ENCODE results near the gene SPOCK2.
"Not testable (repeated sequence)": the region's sequence is repeated elsewhere in the genome, so short reads cannot be mapped to it uniquely, and the experiment has no call there.

The SPOCK2 gene

GRCh38 chr10:72108830-72109635 is 20.7 kb upstream of the SPOCK2 start:
- intact Hi-C loops (cut with DNase I), result no loop called here
- DNase-seq, result no peak

GRCh38 chr10:72108004-72108370 is 19.6 kb upstream of the SPOCK2 start:
- intact Hi-C loops (cut with DNase I); DNase-seq: not testable (repeated sequence)

- DNase-seq, result no peak
- intact Hi-C loops (cut with DNase I), result no loop called here
These were observed 19.1 kb upstream of the SPOCK2 start for GRCh38 chr10:72107325-72108003.

- DNase-seq, result no peak
- intact Hi-C loops (cut with DNase I), result no loop called here
These were observed 18.5 kb upstream of the SPOCK2 start for GRCh38 chr10:72106896-72107295.

GRCh38 chr10:72106154-72106849 is 18.0 kb upstream of the SPOCK2 start:
- no peak for DNase-seq
- intact Hi-C loops (cut with DNase I), result no loop called here

- peak in 1 of 10 donors; percentile 34 for DNase-seq
- intact Hi-C loops (cut with DNase I), result no loop called here
These were observed 17.4 kb upstream of the SPOCK2 start for GRCh38 chr10:72105710-72106109.

GRCh38 chr10:72105098-72105475 is 16.7 kb upstream of the SPOCK2 start:
- DNase-seq, result peak in 1 of 10 donors; percentile 76
- intact Hi-C loops (cut with DNase I), result no loop called here

GRCh38 chr10:72104472-72105097 is 16.2 kb upstream of the SPOCK2 start:
- no peak for DNase-seq
- intact Hi-C loops (cut with DNase I), result no loop called here

GRCh38 chr10:72099600-72099921 is 11.2 kb upstream of the SPOCK2 start:
- intact Hi-C loops (cut with DNase I), result no loop called here
- peak in 1 of 10 donors; percentile 51 for DNase-seq

- intact Hi-C loops (cut with DNase I), result no loop called here
- DNase-seq, result peak in 1 of 10 donors; percentile 61
These were observed 10.7 kb upstream of the SPOCK2 start for GRCh38 chr10:72098836-72099599.

GRCh38 chr10:72098301-72098835 is 10.0 kb upstream of the SPOCK2 start:
- intact Hi-C loops (cut with DNase I), result no loop called here
- no peak for DNase-seq

- DNase-seq, result no peak
- intact Hi-C loops (cut with DNase I), result no loop called here
These were observed 9.3 kb upstream of the SPOCK2 start for GRCh38 chr10:72097448-72098300.

GRCh38 chr10:72096115-72097000 is 8.0 kb upstream of the SPOCK2 start:
- DNase-seq, result no peak
- intact Hi-C loops (cut with DNase I), result no loop called here

- intact Hi-C loops (cut with DNase I), result no loop called here
These were observed 6.8 kb upstream of the SPOCK2 start for GRCh38 chr10:72095195-72095594.

GRCh38 chr10:72094574-72094973 is 6.2 kb upstream of the SPOCK2 start:
- no peak for DNase-seq
- intact Hi-C loops (cut with DNase I), result no loop called here

More at GRCh38 chr10:72095195-72095594, 6.8 kb upstream of the SPOCK2 start:
- no peak for DNase-seq

- intact Hi-C loops (cut with DNase I), result no loop called here
- DNase-seq, result no peak
These were observed 5.1 kb upstream of the SPOCK2 start for GRCh38 chr10:72093450-72093849.

GRCh38 chr10:72092987-72093386 is 4.6 kb upstream of the SPOCK2 start:
- DNase-seq, result no peak
- intact Hi-C loops (cut with DNase I), result no loop called here
